HG03135 (cell line): ENCODE data around the gene KRT74.

ENCODE experiments used
- ATAC-seq: cut with Tn5 transposase; IDR thresholded peaks from one replicate; pipeline ENCODE4 v1.9.1; 2021; ENCODE audit warnings: mild to moderate bottlenecking, moderate library complexity; ENCODE audit not compliant: unreplicated experiment

Gene KRT74

GRCh38 chr12:52522346-52523011 lies 51.2 kb downstream of the KRT74 start:
- no peak for ATAC-seq

DNA sequence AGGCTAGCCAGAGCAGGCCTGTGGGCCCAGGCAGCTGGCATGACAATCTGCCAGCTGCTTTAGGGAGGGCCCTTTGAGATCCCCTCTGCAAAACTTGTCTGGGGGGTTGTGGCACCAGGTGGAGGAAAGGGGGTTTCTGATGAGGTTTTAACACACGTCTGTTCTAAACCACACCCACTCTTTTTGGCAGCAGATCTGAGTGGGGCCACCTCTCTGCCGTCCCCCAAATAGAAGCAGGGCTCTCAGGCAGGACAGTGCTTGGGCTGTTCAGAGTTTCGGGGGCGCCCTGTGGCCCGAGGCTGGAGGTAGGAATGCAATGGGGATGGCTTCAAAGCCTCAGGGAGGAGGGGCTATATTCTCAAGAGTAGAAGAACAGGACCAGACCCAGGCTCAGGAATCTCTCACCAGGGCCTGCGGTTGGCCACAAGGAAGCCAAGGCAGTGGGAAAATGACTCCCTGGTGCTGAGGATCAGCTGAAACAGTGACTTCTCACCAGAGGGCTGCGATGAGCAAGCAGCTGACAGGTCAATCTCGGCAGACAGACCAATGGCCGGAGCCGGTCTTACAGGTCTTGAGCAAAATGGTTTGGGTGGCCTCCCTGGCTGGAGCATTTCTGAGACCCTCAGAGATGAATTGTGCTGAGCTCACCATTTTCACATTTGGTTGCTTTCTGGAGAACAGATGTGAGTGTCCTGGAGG lies 51.9 kb downstream of the KRT74 start:
- no peak for ATAC-seq

- no peak for ATAC-seq
These were observed 52.5 kb downstream of the KRT74 start for GRCh38 chr12:52521175-52521567.

DNA sequence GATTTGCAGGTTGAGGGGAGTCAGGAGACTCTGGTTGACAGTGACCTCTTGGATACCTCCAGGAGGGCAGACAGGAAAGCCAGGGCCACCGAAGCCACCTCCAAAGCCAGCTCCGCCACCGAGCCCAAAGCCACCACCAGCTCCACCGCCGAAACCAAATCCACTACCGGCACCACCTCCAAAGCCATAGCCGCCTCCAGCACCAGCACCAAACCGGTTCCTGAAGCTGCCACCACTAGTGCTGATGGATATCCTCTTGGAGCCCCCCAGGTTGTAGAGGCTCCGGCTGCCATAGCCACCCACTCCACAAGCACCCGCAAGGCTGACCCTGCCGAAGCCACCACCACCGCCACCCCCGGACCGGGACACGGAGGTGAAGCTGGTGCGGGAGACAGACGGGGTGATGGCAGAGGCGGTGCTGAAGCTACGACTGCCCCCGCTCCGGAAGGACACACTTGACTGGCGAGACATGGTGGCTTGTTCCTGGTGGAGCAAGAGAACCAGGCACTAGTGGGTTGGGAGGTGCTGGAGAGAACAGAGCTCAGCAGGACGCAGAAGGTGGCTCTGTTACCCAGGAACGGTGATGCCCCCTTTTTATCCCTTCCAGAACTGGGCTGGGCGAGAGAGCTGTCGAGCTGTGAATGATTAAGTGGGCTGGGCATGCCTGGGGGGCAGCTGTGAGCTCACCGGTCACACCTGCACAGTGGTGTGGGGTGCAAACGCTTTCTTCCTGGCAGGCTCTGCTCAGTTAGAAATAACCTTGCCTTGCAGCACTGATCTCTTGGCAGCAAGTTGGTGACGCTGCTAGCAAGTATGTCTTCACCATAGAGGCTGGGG lies 53.6 kb downstream of the KRT74 start, which contains the start of gene KRT5:
TSS of gene KRT5 (minus strand) at position 569 of the 837 bp plus-strand sequence. CDS start at position 471, 98 bp downstream.
- no peak for ATAC-seq

GRCh38 chr12:52519387-52519703 lies 54.3 kb downstream of the KRT74 start:
- ATAC-seq = no peak

DNA sequence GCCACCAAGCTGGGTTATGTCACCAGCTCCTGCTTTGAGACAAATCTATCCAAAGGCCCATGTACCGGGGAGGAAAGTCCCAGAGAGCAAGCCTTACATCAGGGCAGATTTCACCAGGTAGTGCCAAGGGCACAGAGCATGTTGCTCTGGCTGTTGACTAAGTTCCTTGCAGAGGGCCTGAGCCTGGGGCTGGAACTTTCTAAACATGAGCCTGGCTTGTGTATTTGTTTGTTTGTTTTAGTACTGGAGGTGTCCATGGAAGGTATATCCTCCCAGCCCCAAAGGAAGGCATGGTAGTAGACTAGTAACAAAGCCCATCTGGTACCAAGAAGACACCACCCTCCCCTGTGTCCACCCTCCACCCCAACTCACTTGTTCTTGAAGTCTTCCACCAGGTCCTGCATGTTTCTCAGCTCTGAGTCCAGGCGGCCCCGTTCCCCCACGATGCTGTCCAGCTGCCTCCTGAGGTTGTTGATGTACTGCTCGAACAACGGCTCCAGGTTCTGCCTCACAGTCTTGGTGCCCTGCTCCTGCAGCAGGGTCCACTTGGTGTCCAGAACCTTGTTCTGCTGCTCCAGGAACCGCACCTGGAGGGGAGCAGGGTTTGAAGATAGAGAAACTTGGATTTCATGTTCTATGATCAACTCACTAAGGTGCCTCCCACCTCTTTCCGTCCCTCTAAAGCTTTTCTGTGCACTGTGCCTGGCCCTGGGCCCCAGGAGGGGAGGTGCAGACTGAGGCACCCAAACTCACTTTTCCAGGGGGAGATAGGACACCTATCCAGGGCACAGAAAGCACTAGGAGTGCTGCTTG lies 54.9 kb downstream of the KRT74 start:
- no peak for ATAC-seq

DNA sequence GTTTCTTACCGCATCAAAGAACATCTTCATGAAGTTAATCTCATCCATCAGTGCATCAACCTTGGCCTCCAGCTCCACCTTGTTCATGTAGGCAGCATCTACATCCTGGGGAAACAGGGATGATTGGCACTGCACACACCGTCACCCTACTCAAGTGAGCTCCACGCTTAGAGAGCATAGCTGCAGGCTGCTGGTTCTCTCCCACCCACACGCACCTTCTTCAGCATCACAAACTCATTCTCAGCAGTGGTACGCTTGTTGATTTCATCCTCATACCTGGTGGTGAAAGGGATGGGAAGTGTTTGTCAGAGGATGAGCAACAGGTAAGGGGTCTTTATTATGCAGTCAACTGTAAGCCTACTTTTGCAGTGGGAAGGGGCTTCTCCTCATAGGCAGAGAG lies 55.8 kb downstream of the KRT74 start:
- ATAC-seq = no peak

DNA sequence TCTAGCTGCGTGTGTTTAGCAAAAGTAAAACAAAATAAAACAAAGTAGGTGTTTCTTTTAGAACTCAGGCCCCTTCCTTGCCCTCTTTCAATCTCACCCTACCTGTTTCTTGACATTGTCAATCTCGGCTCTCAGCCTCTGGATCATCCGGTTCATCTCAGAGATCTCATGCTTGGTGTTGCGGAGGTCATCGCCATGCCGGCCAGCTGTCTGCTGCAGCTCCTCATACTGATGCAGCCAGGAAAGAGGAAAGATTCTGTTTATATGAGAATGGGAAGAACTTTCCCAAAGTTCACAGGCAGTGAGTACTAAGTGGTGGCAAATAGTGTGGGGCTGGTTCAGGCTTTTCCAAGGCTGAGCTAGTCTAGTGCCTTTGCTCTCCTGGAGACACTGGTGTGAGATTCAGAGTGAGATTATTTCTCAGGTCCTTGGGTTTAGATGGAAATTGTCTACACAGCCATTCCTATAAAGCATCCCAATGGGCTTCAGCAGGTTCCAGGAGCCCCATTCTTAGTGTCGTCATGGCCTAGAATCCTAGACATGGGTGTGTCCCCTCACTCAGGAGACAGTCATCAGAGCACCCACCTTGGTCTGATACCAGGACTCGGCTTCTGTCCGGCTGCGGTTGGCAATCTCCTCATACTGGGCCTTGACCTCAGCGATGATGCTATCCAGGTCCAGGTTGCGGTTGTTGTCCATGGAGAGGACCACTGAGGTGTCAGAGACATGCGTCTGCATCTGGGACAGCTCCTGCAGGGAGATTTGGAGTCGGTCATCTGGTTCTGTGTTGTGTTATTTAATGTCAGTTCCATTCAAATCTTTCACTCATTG lies 56.4 kb downstream of the KRT74 start:
- ATAC-seq = no peak

GRCh38 chr12:52515927-52516831 lies 57.5 kb downstream of the KRT74 start:
- no peak for ATAC-seq
